Natural killer cell (primary cell): ENCODE data around the gene TFIP11. TPM values are rescaled to one million over a fixed set of nuclear protein-coding genes. Genes with fewer than 3 reads are reported as not detected.

Experiments
- ATAC-seq, 3 donors: fragments of 150-1000 bp in 2 of 3; fragments of 200-7000 bp in 1 of 3; cut with Tn5 transposase; 1 replicate in 1 of 3; 2 replicates in 2 of 3; pipeline ENCODE4 v1.10.0; 2021; ENCODE audit warnings: mild to moderate bottlenecking in 2 of 3, moderate library complexity in 2 of 3
- DNase-seq, 2 donors: peaks; one replicate each; pipeline versions ENCODE4 v3.0.0 to v3.0.0-alpha.2; 2013 to 2021; ENCODE audit warnings: mixed read lengths in 1 of 2
- H3K27ac ChIP-seq: one replicate; pipeline ENCODE4 v1.5.1; 2013; ENCODE audit warnings: mild to moderate bottlenecking, low read length
- H3K27me3 ChIP-seq: one replicate; pipeline ENCODE4 v1.6.1; 2013; ENCODE audit warnings: low read length; ENCODE audit not compliant: control insufficient read depth, insufficient read depth
- H3K36me3 ChIP-seq: one replicate; pipeline ENCODE4 v1.6.1; 2013; ENCODE audit warnings: low read length; ENCODE audit not compliant: control insufficient read depth, insufficient read depth
- H3K4me1 ChIP-seq: one replicate; pipeline ENCODE4 v1.6.1; 2013; ENCODE audit warnings: low read length; ENCODE audit not compliant: control insufficient read depth, insufficient read depth
- H3K4me3 ChIP-seq: one replicate; pipeline ENCODE4 v1.5.1; 2013; ENCODE audit warnings: low read length
- H3K9me3 ChIP-seq: one replicate; pipeline ENCODE4 v1.6.1; 2013; ENCODE audit warnings: low read length; ENCODE audit not compliant: control insufficient read depth, insufficient read depth
- H3K27ac Mint-ChIP-seq, 2 donors: one replicate each; pipeline ENCODE4 v1.8.0; 2022; ENCODE audit warnings: mild to moderate bottlenecking in 2 of 2, mixed read lengths in 2 of 2, moderate library complexity in 1 of 2
- H3K27me3 Mint-ChIP-seq, 2 donors: one replicate each; pipeline ENCODE4 v1.8.0; 2022; ENCODE audit warnings: low read depth in 2 of 2, mixed read lengths in 2 of 2
- H3K36me3 Mint-ChIP-seq: one replicate; pipeline ENCODE4 v1.8.0; 2022; ENCODE audit warnings: mixed read lengths
- H3K4me1 Mint-ChIP-seq, 2 donors: one replicate each; pipeline ENCODE4 v1.8.0; 2022; ENCODE audit warnings: mixed read lengths in 2 of 2
- H3K4me3 Mint-ChIP-seq: one replicate; pipeline ENCODE4 v1.8.0; 2022; ENCODE audit warnings: mild to moderate bottlenecking, moderate library complexity, mixed read lengths
- H3K9me3 Mint-ChIP-seq, 2 donors: one replicate each; pipeline ENCODE4 v1.8.0; 2022; ENCODE audit warnings: mixed read lengths in 2 of 2
- CTCF ChIP-seq: fragments of 200-600 bp; IDR thresholded peaks from one replicate; pipeline ENCODE4 v1.8.0; 2022; ENCODE audit warnings: antibody characterized with exemption
- WGBS: methylation state at CpG from one replicate; pipeline ENCODE4 v1.1.7; 2013; ENCODE audit warnings: missing lambda C conversion rate; ENCODE audit not compliant: insufficient coverage; 5-methylcytosine and 5-hydroxymethylcytosine counted together
- intact Hi-C: fragments of 100-400 bp; cut with micrococcal nuclease; formaldehyde crosslinking; loops from one replicate; pipeline ENCODE4 v1.14.2; 2022
- total RNA-seq, 4 donors: library from RNA; stranded (reverse); fragments of 120-200 nt in 1 of 4; gene quantifications; one replicate each; pipeline versions ENCODE4 v1.2.3 to v1.2.4, GENCODE V29; 2013 to 2022

The TFIP11 gene
- total RNA-seq, 3 donors from 2014 or later (not counting 1 experiment from before 2014, with no cell fraction given), result 108 to 131 (median 124) TPM

GRCh38 chr22:26516503-26516902 is 4.2 kb upstream of the TFIP11 start:
- H3K36me3 ChIP-seq, result no peaks in the 10 kb centered on the region
- WGBS, result 75% methylated on average over 1 of the region's 1 CpG
- no peaks in the 10 kb centered on the region for H3K27me3 ChIP-seq
- no peak overlapping the region for H3K4me3 Mint-ChIP-seq
- peaks cover 11% of the 10 kb centered on the region for H3K4me1 ChIP-seq
- no peaks in the 10 kb centered on the region for H3K9me3 ChIP-seq
- no peak overlapping the region for H3K27ac ChIP-seq
- peaks cover 11 to 13% of the 10 kb centered on the region in 2 donors for H3K4me1 Mint-ChIP-seq
- peak overlapping the region in 1 of 2 donors; percentile 62 for H3K27ac Mint-ChIP-seq
- ATAC-seq (no peak), DNase-seq (no peak)
- no peaks in the 10 kb centered on the region for H3K36me3 Mint-ChIP-seq
- no peak overlapping the region for H3K4me3 ChIP-seq
- TF ChIP-seq CTCF, result no peak
- no peaks in the 10 kb centered on the region for H3K9me3 Mint-ChIP-seq
- H3K27me3 Mint-ChIP-seq, result no peaks in the 10 kb centered on the region
- intact Hi-C loops, result no loop called here

DNA sequence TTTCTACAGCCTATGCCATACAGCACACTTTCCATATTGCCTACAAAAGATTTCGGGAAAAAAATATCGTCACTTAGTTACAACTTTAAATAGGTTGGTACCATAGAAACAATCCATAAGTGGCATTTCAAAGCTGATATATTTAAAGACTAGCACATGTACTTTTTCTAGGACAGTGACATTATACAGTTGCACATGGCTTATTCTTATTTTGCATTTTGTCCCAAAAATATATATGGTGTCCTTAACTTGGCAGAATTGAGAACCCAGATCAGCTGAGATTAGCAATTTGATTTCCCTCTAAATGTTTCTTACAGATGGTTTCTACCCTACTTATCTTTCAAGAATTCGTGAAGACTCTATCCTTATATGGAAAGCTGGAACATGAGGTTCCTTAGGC is 3.7 kb upstream of the TFIP11 start:
- Mint-ChIP-seq H3K4me3 (no peak overlapping the region), H3K9me3 (no peaks in the 10 kb centered on the region), H3K36me3 (no peaks in the 10 kb centered on the region), H3K27me3 (no peaks in the 10 kb centered on the region), H3K27ac (peak overlapping the region; percentile 27 to 62), H3K4me1 (peaks cover 16 to 17% of the 10 kb centered on the region in 2 donors)
- ATAC-seq (no peak), DNase-seq (no peak)
- TF ChIP-seq CTCF, result no peak
- 83% methylated on average over 3 of the region's 3 CpGs for WGBS
- Histone ChIP-seq H3K27ac (no peak overlapping the region), H3K4me3 (no peak overlapping the region), H3K27me3 (no peaks in the 10 kb centered on the region), H3K9me3 (no peaks in the 10 kb centered on the region), H3K36me3 (no peaks in the 10 kb centered on the region), H3K4me1 (peaks cover 17% of the 10 kb centered on the region)
- intact Hi-C loops, result no loop called here

GRCh38 chr22:26514419-26515161 is 2.3 kb upstream of the TFIP11 start:
- H3K36me3 Mint-ChIP-seq, result no peaks in the 10 kb centered on the region
- H3K27me3 Mint-ChIP-seq, result no peaks in the 10 kb centered on the region
- no peaks in the 10 kb centered on the region for H3K9me3 Mint-ChIP-seq
- H3K4me1 ChIP-seq, result peaks cover 18% of the 10 kb centered on the region
- no peak for DNase-seq
- H3K4me3 ChIP-seq, result no peak overlapping the region
- H3K4me3 Mint-ChIP-seq, result peak overlapping the region; percentile 39
- H3K27ac Mint-ChIP-seq, result peak overlapping the region; percentile 62 to 99
- H3K4me1 Mint-ChIP-seq, result peaks cover 24 to 26% of the 10 kb centered on the region in 2 donors
- H3K27ac ChIP-seq, result no peak overlapping the region
- no peak for ATAC-seq
- intact Hi-C loops, result no loop called here
- TF ChIP-seq CTCF, result no peak
- no peaks in the 10 kb centered on the region for H3K27me3 ChIP-seq
- peaks cover 8% of the 10 kb centered on the region for H3K36me3 ChIP-seq
- no peaks in the 10 kb centered on the region for H3K9me3 ChIP-seq
- 94% methylated on average over 10 of the region's 12 CpGs for WGBS

- Mint-ChIP-seq H3K36me3 (no peaks in the 10 kb centered on the region), H3K4me3 (no peak overlapping the region), H3K27ac (peak overlapping the region in 1 of 2 donors; percentile 99), H3K4me1 (peaks cover 24 to 32% of the 10 kb centered on the region in 2 donors), H3K27me3 (no peaks in the 10 kb centered on the region), H3K9me3 (no peaks in the 10 kb centered on the region)
- no peaks in the 10 kb centered on the region for H3K27me3 ChIP-seq
- 100% methylated on average over 1 of the region's 1 CpG for WGBS
- H3K4me3 ChIP-seq, result no peak overlapping the region
- intact Hi-C loops, result no loop called here
- H3K4me1 ChIP-seq, result peaks cover 18% of the 10 kb centered on the region
- peaks cover 15% of the 10 kb centered on the region for H3K36me3 ChIP-seq
- DNase-seq, result no peak
- H3K27ac ChIP-seq, result no peak overlapping the region
- ATAC-seq, result no peak
- TF ChIP-seq CTCF, result no peak
- no peaks in the 10 kb centered on the region for H3K9me3 ChIP-seq
These were observed 1.6 kb upstream of the TFIP11 start for GRCh38 chr22:26513838-26514237.
